H1 (cell line): ENCODE measurements around the gene FGF19. TPM values are rescaled to one million over a fixed set of nuclear protein-coding genes. Genes with fewer than 3 reads are reported as not detected.

Experiments
- KDM4A ChIP-seq: IDR thresholded peaks from one replicate; pipeline ENCODE4 v1.7.1; 2012; ENCODE audit warnings: low read depth, mild to moderate bottlenecking, moderate library complexity, low read length, inconsistent platforms; ENCODE audit not compliant: severe bottlenecking
- SP2 ChIP-seq: IDR thresholded peaks from 2 replicates; pipeline ENCODE4 v1.6.1; 2012; ENCODE audit warnings: mild to moderate bottlenecking, low read length, inconsistent platforms
- polyA plus RNA-seq, 7 experiments: library from polyadenylated mRNA; depleted of rRNA in 3 of 7; stranded (reverse) in 5 of 7; unstranded in 2 of 7; fragments of >200 nt in 5 of 7; fragments of 200-250 nt in 2 of 7; gene quantifications; 1 replicate in 5 of 7; 2 replicates in 1 of 7; 4 replicates in 1 of 7; pipeline versions ENCODE4 v1.2.1 to v1.2.3, GENCODE V29; 2011 to 2013; ENCODE audit warnings: missing spikeins in 2 of 7, mixed read lengths in 2 of 7
- total RNA-seq: library from RNA; stranded (reverse); fragmentation: NEBNext Ultra II Directional; extraction: Animal tissue kit (Norgen Biotek cat#: 25700); gene quantifications from 2 replicates; pipeline ENCODE4 v1.2.1, GENCODE V29; 2021

Gene FGF19
- total and polyA plus RNA-seq, 2 of the 8 experiments (the other 6 are each of a cell fraction or from before 2014, with no cell fraction given): 9.6 to 14.8 TPM

DNA sequence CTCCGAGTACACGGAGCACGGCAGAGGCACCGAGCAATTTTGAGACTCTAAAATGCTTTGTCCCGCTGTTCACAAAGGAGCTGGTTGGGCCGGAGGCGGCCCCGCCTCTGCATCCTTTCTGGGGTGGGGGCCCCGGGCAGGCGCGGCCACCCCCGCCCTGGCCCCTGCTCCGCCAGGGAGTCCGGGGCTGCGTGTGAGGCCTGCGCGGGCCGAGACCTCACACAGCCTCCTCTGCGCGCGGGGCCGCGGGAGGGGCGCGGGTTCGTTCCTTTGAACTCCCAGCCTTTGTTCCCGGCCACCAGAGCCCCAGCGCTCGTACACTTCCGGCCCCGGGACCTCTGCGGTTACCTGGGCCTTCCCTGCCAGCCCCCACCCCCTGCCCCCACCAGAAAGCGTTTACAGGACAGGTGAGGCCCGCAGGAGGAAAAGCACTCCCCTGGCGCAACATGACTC is 1.6 kb downstream of the FGF19 start (continued):
- TF ChIP-seq SP2 (no peak), KDM4A (peak; percentile 21)
